Measurements from ENCODE around the gene HBP1.

DNA sequence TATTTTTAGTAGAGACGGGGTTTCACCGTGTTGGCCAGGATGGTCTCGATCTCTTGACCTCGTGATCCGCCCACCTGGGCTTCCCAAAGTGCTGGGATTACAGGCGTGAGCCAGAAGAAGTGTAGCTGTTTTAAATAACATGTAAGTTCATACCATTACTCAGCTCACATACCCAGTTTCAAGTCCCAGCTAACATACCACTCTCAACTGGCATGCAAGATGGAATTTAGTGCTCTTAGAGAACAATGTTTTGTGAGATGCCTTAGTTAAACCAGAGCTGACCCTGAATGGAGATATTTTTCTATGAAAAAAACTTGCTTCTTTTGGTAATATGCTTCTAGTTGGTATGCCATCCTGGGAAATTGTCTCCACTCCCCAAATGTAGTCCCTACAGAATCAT is 37.3 kb downstream of the HBP1 start:
- TF ChIP-seq POLR2AphosphoS5 (IDR thresholded peaks at IDR 0.05) (no peak), POLR2A (IDR thresholded peaks at IDR 0.05) (no peak)
